Measurements from ENCODE around the gene CHRNA10. TPM values are rescaled to one million over a fixed set of nuclear protein-coding genes. Genes with fewer than 3 reads are reported as not detected.
"Not testable (repeated sequence)": the region's sequence is repeated elsewhere in the genome, so short reads cannot be mapped to it uniquely, and the experiment has no call there.

CHRNA10 gene
- total and polyA plus RNA-seq, 2 donors (not counting 1 experiment from before 2014, with no cell fraction given): 2.1 to 4.0 TPM

GRCh38 chr11:3655547-3655946 is 15.6 kb downstream of the CHRNA10 start:
- WGBS (ENCODE audit: insufficient coverage): 100% methylated on average over 3 of the region's 3 CpGs
- ATAC-seq (ENCODE audit: low read depth): no peak
- Histone ChIP-seq H3K4me3 (ENCODE audit: control extremely low read depth in 1 of 5, extremely low read depth in 1 of 5, insufficient read depth in 1 of 5, low read depth in 2 of 5, low read length in 4 of 5) (no peak overlapping the region), H3K79me2 (ENCODE audit: control insufficient read depth, insufficient read depth, low read length) (no peaks in the 10 kb centered on the region), H3K36me3 (replicated peaks in 1 of 2; ENCODE audit: control extremely low read depth in 1 of 2, control insufficient read depth in 1 of 2, extremely low read depth in 1 of 2, insufficient read depth in 2 of 2, low read length in 1 of 2) (no peaks in the 10 kb centered on the region), H3K27ac (ENCODE audit: low read length in 2 of 2) (no peak overlapping the region), H3K9ac (ENCODE audit: low read length) (no peak overlapping the region), H3K4me2 (replicated peaks; ENCODE audit: low read depth, low read length, poor library complexity, severe bottlenecking) (no peak overlapping the region), H3K4me1 (ENCODE audit: control insufficient read depth in 2 of 2, insufficient read depth in 2 of 2, low read length in 2 of 2) (no peaks in the 10 kb centered on the region), H4K20me1 (ENCODE audit: control insufficient read depth, insufficient read depth, low read length, poor library complexity, severe bottlenecking) (no peaks in the 10 kb centered on the region), H3K27me3 (replicated peaks in 1 of 4; ENCODE audit: control extremely low read depth in 1 of 4, control insufficient read depth in 3 of 4, insufficient read depth in 4 of 4, low read length in 3 of 4) (peaks cover 0 to 3% (median 0%) of the 10 kb centered on the region in 4 experiments), H3K9me3 (ENCODE audit: control extremely low read depth in 1 of 3, control insufficient read depth in 2 of 3, insufficient read depth in 1 of 3, low read length in 2 of 3) (no peaks in the 10 kb centered on the region), H2AFZ (ENCODE audit: insufficient read depth, low read depth, low read length, poor library complexity, severe bottlenecking) (no peak overlapping the region)
- intact Hi-C loops (cut with micrococcal nuclease): no loop called here
- DNase-seq: no peak
- CTCF ChIA-PET: no interaction called here
- Mint-ChIP-seq H3K9me3 (ENCODE audit: insufficient read depth) (no peaks in the 10 kb centered on the region), H3K4me3 (no peak overlapping the region), H3K27ac (no peak overlapping the region), H3K4me1 (no peaks in the 10 kb centered on the region), H3K27me3 (peaks cover 18% of the 10 kb centered on the region)
- POLR2A ChIA-PET: no interaction called here
- no peak for TF ChIP-seq EZH2 (IDR thresholded peaks at IDR 0.05; ENCODE audit: borderline replicate concordance, insufficient read depth, low read depth, low read length, poor library complexity, severe bottlenecking)
- no peak for TF ChIP-seq CTCF (IDR thresholded peaks at IDR 0.05)

- H3K4me3 ChIP-seq (ENCODE audit: control extremely low read depth in 1 of 5, extremely low read depth in 1 of 5, insufficient read depth in 1 of 5, low read depth in 2 of 5, low read length in 4 of 5); H3K4me1 Mint-ChIP-seq; H3K36me3 ChIP-seq (replicated peaks in 1 of 2; ENCODE audit: control extremely low read depth in 1 of 2, control insufficient read depth in 1 of 2, extremely low read depth in 1 of 2, insufficient read depth in 2 of 2, low read length in 1 of 2); H3K4me3 Mint-ChIP-seq; H3K4me2 ChIP-seq (replicated peaks; ENCODE audit: low read depth, low read length, poor library complexity, severe bottlenecking); H3K9me3 Mint-ChIP-seq (ENCODE audit: insufficient read depth); H3K9me3 ChIP-seq (ENCODE audit: control extremely low read depth in 1 of 3, control insufficient read depth in 2 of 3, insufficient read depth in 1 of 3, low read length in 2 of 3); H3K4me1 ChIP-seq (ENCODE audit: control insufficient read depth in 2 of 2, insufficient read depth in 2 of 2, low read length in 2 of 2); ATAC-seq (ENCODE audit: low read depth); H2AFZ ChIP-seq (ENCODE audit: insufficient read depth, low read depth, low read length, poor library complexity, severe bottlenecking); intact Hi-C loops (cut with micrococcal nuclease); DNase-seq; H3K27me3 ChIP-seq (replicated peaks in 1 of 4; ENCODE audit: control extremely low read depth in 1 of 4, control insufficient read depth in 3 of 4, insufficient read depth in 4 of 4, low read length in 3 of 4); CTCF ChIA-PET; H3K9ac ChIP-seq (ENCODE audit: low read length); H3K27ac Mint-ChIP-seq; H3K27ac ChIP-seq (ENCODE audit: low read length in 2 of 2); H3K79me2 ChIP-seq (ENCODE audit: control insufficient read depth, insufficient read depth, low read length); POLR2A ChIA-PET; H4K20me1 ChIP-seq (ENCODE audit: control insufficient read depth, insufficient read depth, low read length, poor library complexity, severe bottlenecking): not testable (repeated sequence)
- H3K27me3 Mint-ChIP-seq: peaks cover 31% of the 10 kb centered on the region
- WGBS (ENCODE audit: insufficient coverage): 100% methylated on average over 1 of the region's 3 CpGs
These were observed 18.7 kb downstream of the CHRNA10 start for GRCh38 chr11:3652514-3652913.

- H3K27ac Mint-ChIP-seq; H3K4me1 ChIP-seq (ENCODE audit: control insufficient read depth in 2 of 2, insufficient read depth in 2 of 2, low read length in 2 of 2); H3K4me3 ChIP-seq (ENCODE audit: control extremely low read depth in 1 of 5, extremely low read depth in 1 of 5, insufficient read depth in 1 of 5, low read depth in 2 of 5, low read length in 4 of 5); H3K79me2 ChIP-seq (ENCODE audit: control insufficient read depth, insufficient read depth, low read length); H3K4me3 Mint-ChIP-seq; H3K27me3 ChIP-seq (replicated peaks in 1 of 4; ENCODE audit: control extremely low read depth in 1 of 4, control insufficient read depth in 3 of 4, insufficient read depth in 4 of 4, low read length in 3 of 4); intact Hi-C loops (cut with micrococcal nuclease); DNase-seq; H3K27ac ChIP-seq (ENCODE audit: low read length in 2 of 2); CTCF ChIA-PET; POLR2A ChIA-PET; H4K20me1 ChIP-seq (ENCODE audit: control insufficient read depth, insufficient read depth, low read length, poor library complexity, severe bottlenecking); H3K36me3 ChIP-seq (replicated peaks in 1 of 2; ENCODE audit: control extremely low read depth in 1 of 2, control insufficient read depth in 1 of 2, extremely low read depth in 1 of 2, insufficient read depth in 2 of 2, low read length in 1 of 2); ATAC-seq (ENCODE audit: low read depth); H3K9me3 ChIP-seq (ENCODE audit: control extremely low read depth in 1 of 3, control insufficient read depth in 2 of 3, insufficient read depth in 1 of 3, low read length in 2 of 3); H2AFZ ChIP-seq (ENCODE audit: insufficient read depth, low read depth, low read length, poor library complexity, severe bottlenecking); H3K4me1 Mint-ChIP-seq; H3K9ac ChIP-seq (ENCODE audit: low read length); H3K4me2 ChIP-seq (replicated peaks; ENCODE audit: low read depth, low read length, poor library complexity, severe bottlenecking); H3K9me3 Mint-ChIP-seq (ENCODE audit: insufficient read depth): not testable (repeated sequence)
- H3K27me3 Mint-ChIP-seq: peaks cover 46% of the 10 kb centered on the region
- WGBS (ENCODE audit: insufficient coverage): 59% methylated on average over 9 of the region's 9 CpGs
These were observed 21.8 kb downstream of the CHRNA10 start for GRCh38 chr11:3649374-3649773.

Data from B cell (primary cell).